Astrocyte of the spinal cord (primary cell): ENCODE measurements around the gene ADSL.
"Not testable (repeated sequence)": the region's sequence is repeated elsewhere in the genome, so short reads cannot be mapped to it uniquely, and the experiment has no call there.

Experiments
- DNase-seq: peaks from one replicate; pipeline ENCODE4 v3.0.0; 2011; ENCODE audit warnings: low read depth, low spot score
- H3K4me3 ChIP-seq: 2 replicates; pipeline ENCODE4 v1.5.1; 2011; ENCODE audit warnings: low read depth, mild to moderate bottlenecking, low read length, moderate library complexity
- in situ Hi-C: cut with HindIII; loops from 2 replicates; pipeline ENCODE4 v1.10.0; 2017; ENCODE audit warnings: low sequenced_read_pairs
- TF ChIP-seq, protein P1 (sequence below): IDR thresholded peaks from 2 replicates; pipeline ENCODE4 v1.5.1; 2012; ENCODE audit warnings: low read depth, mild to moderate bottlenecking, low read length, inconsistent platforms

The ADSL gene

DNA sequence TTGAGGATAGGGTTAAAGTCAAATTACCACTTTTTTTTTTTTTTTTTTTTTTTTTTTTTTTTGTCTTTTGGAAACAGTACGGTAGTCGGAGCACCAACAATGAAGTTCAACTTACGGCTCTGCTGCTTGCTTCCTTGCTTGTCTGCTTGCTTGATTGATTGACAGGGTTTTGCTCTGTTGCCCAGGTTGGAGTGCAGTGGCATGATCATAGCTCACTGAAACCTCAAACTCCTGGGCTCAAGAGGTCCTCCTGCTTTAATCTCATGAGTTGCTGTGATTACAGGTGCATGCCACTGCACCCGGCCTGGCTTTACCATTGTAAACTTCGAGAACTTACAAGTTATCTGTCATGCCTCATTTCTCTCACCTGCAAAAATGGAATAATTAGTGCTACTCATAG is 29.8 kb downstream of the ADSL start:
- in situ Hi-C loops, result no loop called here
- DNase-seq, result no peak
- no peak overlapping the region for H3K4me3 ChIP-seq
- TF ChIP-seq, protein P1, sequence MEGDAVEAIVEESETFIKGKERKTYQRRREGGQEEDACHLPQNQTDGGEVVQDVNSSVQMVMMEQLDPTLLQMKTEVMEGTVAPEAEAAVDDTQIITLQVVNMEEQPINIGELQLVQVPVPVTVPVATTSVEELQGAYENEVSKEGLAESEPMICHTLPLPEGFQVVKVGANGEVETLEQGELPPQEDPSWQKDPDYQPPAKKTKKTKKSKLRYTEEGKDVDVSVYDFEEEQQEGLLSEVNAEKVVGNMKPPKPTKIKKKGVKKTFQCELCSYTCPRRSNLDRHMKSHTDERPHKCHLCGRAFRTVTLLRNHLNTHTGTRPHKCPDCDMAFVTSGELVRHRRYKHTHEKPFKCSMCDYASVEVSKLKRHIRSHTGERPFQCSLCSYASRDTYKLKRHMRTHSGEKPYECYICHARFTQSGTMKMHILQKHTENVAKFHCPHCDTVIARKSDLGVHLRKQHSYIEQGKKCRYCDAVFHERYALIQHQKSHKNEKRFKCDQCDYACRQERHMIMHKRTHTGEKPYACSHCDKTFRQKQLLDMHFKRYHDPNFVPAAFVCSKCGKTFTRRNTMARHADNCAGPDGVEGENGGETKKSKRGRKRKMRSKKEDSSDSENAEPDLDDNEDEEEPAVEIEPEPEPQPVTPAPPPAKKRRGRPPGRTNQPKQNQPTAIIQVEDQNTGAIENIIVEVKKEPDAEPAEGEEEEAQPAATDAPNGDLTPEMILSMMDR, result no peak

GRCh38 chr22:40377931-40378330 is 31.6 kb downstream of the ADSL start:
- DNase-seq, result no peak
- in situ Hi-C loops, result no loop called here
- no peak overlapping the region for H3K4me3 ChIP-seq
- TF ChIP-seq, protein P1, result no peak

DNA sequence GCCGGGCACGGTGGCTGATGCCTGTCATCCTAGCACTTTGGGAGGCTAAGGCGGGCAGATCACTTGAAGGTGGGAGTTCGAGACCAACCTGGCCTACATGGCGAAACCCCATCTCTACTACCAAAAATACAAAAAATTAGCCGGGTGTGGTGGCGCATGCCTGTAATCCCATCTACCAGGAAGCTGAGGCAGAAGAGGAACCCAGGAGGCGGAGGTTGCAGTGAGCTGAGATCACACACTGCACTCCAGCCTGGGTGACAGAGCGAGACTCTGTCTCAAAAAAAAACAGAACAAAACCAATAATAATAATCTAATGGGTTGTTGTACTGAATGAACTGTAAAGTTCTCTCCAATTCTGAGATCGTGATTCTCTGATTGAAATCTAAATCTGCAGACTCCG is 32.1 kb downstream of the ADSL start:
- in situ Hi-C loops, H3K4me3 ChIP-seq, DNase-seq: not testable (repeated sequence)

DNA sequence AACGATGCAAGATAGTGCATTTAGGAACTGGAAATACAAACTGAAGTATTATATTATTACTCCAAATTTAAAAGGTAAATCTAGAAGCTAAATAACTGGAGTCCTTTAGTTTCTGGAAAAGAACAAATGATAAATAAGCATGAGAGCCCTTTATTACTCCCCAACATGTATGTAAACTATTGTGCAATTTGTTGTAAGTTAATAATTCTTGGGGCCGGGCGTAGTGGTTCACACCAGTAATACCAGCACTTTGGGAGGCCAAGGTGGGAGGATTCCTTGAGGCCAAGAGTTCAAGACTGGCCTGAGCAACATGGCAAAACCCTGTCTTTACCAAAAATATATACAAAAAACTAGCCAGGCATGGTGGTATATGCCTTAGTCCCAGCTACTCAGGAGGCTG is 35.2 kb downstream of the ADSL start:
- TF ChIP-seq, protein P1, result no peak
- in situ Hi-C loops, result no loop called here
- DNase-seq, result no peak
- no peak overlapping the region for H3K4me3 ChIP-seq

DNA sequence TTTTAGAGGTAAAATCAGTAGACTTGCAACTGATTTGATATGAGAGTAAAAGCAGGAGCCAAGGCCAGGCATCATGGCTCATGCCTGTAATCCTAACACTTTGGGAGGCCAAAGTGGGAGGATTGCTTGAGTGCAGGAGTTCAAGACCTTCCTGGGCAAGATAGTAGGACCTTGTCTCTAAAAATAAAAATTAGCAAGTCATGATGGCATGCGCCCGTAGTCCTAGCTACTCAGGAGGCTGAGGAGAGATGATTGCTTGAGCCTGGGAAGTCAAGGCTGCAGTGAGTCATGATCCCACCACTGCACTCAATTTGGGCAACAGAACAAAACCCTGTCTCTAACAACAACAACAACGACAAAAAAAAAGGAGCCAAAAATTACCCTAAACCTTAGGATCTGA is 37.6 kb downstream of the ADSL start:
- TF ChIP-seq, protein P1, result no peak
- peak; percentile 61 for DNase-seq
- in situ Hi-C loops, result no loop called here
- no peak overlapping the region for H3K4me3 ChIP-seq

DNA sequence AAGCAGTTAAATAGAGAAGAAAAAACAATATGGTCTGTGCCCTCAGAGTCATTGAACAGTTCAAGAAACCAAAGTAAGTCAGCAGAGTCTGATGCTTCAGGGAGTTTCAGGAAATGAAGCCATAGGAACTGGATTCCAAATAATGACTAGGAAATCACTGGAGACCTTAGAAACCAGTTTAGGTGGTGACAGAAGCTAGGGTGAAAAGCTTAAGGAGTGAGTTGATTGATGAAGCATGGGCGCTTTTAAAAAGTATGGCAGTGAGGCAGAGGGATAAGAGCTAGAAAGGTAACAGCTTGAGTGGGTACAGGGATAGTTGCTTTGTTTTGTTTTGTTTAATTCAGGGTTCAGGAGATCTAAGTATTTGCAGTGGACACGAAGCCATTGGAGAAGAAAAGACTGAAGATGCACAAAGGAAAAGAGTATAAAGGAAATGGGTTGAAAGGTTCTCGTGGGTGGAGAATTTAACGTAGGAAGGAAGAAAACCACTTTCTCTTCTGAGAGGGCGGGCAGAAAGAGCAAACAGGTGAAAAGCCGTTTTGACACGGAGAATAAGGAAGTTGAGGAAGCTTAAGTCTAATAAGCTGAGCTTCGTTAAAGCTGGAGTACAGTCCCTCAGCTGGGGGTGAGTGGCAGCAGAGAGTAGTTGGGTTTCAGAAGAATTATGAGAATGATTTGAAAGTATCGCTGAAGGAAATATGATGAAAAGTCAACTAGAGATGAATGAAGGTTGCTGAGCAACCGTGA is 38.9 kb downstream of the ADSL start:
- TF ChIP-seq, protein P1, result no peak
- H3K4me3 ChIP-seq, result no peak overlapping the region
- DNase-seq, result no peak
- in situ Hi-C loops, result no loop called here

GRCh38 chr22:40387746-40388145 is 41.4 kb downstream of the ADSL start:
- no peak overlapping the region for H3K4me3 ChIP-seq
- TF ChIP-seq, protein P1, result no peak
- in situ Hi-C loops, result no loop called here
- DNase-seq, result no peak
